HG03565 (cell line): ENCODE measurements around the gene UQCC2.

Experiments
- ATAC-seq: cut with Tn5 transposase; IDR thresholded peaks from one replicate; pipeline ENCODE4 v1.9.1; 2021; ENCODE audit warnings: mild to moderate bottlenecking, moderate library complexity; ENCODE audit not compliant: unreplicated experiment

Gene UQCC2

DNA sequence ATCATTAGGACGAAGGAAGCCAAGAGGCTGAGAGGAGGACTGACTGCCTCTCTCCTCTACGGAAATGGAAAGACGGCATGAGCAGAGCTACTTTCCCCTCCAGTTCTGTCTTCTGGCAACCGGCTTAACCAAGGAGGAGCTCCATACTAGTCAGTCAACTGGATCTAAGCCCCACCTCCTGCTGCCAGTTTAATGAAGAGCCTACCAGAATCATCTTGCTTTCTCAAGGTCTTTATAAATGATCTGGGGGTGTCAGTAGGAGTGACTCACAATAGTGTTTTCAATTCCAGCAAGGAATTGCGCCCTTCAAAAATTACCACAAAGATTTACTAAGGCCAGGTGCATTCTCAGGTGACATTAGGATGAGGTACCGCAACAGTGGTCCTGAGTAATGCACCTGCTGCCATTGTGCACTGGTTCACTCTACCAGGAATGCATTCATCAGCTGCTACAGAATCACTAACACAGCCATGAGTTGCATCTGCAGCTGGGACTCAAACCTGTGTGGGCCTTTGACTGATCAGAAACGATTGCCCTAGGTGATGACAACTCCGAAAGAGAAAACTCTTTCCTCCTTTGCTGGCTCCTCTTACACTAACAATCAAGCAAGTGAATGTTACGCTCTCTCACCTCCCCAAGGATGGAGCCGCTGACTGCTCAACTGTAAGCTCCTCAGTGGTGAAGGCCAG is 2.8 kb downstream of the UQCC2 start:
- ATAC-seq: no peak

DNA sequence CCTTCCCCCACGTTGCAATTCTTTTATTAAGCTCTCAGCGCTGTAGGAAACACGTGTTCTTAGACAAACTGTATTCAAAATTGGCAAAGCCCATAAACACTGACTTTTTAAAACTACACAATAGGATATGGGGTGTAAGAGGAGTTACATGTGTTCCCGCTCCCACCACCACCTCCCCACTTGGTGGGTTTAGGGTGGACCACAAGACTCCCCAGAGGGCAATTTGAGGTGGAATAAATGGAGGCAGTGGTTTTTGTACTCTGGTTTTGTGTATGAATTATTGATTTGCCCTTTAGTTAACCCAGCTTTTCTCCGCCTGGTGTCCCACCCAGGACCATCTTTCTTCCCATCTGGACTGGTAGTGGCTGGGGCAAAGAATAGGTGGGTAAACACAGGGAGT is 3.7 kb downstream of the UQCC2 start:
- no peak for ATAC-seq

DNA sequence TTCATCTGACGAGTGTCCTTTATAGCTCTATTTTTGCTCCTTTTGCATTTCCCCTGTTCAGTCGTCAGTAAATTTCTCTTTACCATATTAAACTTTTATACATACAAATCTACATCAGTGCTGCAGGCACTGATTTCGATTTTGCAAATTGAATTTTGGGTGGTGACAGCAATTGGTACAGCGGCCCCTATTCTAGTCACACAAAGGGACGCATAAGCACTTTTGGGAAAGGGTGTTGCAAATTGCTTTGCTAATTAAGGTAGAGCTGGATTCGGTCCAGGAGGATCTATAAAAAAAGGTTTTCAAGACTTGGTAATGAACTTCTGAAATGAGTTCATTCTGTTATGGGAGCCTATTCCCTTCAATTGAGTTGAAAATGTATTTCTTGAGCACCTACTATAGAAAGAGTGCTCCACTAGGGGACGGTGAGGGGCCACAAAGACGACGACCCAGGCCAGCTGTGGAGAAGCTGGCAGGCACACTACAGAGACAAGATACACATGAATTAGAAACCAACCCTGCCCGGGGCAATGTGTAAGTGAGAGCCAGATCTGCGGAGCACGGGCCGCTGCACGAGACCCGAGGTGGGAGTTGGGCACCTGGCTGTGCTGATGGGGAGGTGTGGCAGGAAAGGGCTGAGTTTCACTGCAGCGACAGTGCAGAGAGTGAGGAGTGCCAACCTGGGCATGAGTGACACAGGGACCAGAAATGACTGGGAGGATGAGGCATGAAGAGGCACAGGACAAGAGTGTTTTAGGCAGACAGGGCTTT is 5.4 kb downstream of the UQCC2 start:
- ATAC-seq: no peak

- ATAC-seq: no peak
Measured at GRCh38 chr6:33705268-33705885, 6.1 kb downstream of the UQCC2 start.

DNA sequence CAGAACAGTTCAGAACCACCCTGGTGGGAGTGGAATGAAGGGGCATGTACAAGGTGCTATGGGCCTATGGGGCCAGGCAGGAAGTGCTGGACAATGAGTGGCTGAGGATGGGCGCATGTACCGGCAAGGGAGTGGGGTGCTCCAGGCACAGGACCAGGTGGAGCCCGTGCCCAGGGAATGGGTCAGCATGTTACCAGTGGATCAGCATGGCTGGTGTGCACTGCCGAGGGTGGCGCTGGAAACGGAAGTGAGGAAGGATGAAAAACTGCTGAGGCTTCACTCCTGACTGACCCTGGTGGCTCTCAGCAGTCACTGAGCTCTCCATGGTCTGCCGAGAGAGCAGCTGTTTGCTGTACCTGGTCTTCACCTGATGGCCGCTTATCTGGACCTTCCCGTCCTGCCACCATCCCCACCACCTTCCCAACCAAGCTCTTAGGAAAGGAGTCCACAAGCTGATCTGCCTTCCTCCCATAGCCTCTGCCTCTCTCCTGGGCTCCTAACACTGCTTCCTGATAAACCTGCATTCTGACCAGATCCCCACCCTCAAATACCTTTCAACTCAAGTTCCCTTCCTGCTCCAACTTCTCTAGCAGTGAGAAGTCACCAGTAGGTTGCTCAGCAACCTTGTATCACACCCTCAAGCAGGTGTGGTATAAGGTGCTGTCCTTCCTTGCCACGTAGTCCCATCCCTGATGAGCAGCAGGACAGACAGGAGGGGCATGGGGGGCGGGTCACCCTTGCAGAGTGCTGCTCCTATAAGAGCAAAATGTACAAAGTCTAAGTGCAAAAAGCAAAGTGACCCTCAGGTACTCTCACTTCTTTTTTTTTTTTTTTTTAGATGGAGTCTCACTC is 7.1 kb downstream of the UQCC2 start:
- ATAC-seq: no peak

GRCh38 chr6:33702345-33702977 is 9.0 kb downstream of the UQCC2 start:
- no peak for ATAC-seq

DNA sequence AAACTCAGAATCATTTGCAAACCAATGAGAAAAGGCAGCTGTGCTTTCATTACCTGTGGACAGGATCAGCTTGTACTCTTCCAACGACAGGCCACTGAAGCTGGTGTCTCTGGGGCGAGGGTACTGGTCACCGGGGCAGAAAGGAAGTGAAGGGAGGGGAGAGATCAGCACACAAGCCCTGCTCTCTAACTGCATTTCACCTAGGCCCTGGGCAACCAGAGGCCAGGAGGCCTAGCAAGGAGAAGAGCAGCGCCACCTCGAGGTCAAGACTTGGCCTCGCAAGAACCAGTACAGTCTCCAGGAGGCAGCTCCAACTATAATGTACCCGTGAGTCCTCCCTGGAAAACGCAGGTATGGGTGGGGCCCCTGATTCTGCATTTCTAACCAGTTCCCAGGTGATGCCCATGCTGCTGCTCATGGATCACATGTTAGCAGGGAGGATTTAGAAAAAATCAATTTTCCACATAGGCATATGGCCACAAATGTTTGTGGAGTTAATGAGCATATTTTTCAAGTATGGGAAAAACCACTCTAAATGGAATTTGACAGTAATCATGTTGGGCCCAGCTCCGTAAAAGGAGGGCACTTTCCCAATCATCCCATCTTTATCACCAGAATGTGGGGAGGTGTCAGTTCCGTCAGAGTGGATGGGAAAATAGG is 11.0 kb downstream of the UQCC2 start:
- ATAC-seq: no peak

DNA sequence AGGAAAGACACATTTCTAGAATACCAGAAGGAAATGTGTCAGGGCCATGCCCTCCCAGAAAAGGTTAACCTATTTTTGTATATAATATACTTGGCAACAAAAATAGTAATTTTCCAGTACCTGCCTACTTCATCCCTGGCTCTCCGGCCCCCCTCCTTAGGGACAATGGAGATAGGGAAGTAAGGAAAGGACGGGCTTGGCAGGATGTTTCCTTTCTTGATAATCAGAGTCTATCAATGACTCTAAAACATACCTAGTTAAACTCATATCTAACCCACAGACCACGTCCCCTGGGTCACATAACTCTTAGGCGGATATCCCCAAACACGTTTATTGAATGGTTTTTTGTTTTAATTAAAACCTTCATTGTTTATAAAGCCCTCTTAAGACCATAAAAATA is 11.8 kb downstream of the UQCC2 start:
- no peak for ATAC-seq

GRCh38 chr6:33699131-33699530 is 12.4 kb downstream of the UQCC2 start:
- no peak for ATAC-seq

- ATAC-seq: no peak
Measured at GRCh38 chr6:33698494-33698893, 13.0 kb downstream of the UQCC2 start.

DNA sequence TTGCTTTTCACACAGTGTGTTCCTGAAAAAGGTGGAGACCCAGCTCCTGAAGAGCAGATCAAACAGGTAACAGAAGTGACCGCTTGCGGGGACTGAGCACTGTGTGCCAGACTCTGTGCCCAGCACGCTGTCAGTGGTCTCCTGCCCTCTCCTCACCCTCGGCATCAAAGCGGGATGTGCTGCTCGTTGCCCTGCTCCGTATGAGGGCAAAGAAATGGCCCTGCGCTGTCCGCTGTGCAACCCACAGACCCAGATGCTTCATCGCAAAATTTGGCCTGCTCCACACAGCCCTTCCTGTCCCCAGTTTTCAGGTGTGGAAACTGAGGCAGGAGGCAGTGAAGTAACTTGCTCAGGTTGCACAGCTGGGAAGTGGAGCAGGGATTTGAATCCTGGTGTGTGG is 13.7 kb downstream of the UQCC2 start:
- ATAC-seq: no peak

GRCh38 chr6:33696548-33697518 is 14.7 kb downstream of the UQCC2 start:
- no peak for ATAC-seq

GRCh38 chr6:33696076-33696475 is 15.4 kb downstream of the UQCC2 start:
- ATAC-seq: no peak

DNA sequence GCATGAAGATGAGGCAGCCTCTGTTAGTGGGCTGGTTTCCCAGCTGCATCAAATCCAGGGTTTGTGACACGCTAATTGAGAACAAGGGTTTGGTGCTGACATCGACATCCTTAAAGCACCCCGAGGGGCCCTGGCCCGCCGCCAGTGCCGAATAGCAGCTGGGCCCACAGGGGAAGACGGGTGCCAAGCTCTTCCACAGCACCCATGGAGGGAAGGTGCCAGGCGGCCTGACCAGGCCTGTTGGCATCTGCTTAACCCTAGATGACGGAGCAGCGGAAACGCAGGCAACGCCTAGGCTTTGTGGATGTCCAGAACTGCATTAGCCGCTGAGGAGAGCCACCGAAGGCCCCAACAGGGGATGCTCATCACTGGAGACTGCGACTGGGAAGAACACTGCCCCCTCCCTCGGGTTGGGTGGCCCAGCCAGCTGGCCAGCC is 16.0 kb downstream of the UQCC2 start:
- no peak for ATAC-seq

- ATAC-seq: no peak
Measured at GRCh38 chr6:33694977-33695376, 16.5 kb downstream of the UQCC2 start.

GRCh38 chr6:33694401-33694931 is 17.0 kb downstream of the UQCC2 start:
- no peak for ATAC-seq

- ATAC-seq: no peak
Measured at GRCh38 chr6:33693186-33694105, 18.1 kb downstream of the UQCC2 start.

DNA sequence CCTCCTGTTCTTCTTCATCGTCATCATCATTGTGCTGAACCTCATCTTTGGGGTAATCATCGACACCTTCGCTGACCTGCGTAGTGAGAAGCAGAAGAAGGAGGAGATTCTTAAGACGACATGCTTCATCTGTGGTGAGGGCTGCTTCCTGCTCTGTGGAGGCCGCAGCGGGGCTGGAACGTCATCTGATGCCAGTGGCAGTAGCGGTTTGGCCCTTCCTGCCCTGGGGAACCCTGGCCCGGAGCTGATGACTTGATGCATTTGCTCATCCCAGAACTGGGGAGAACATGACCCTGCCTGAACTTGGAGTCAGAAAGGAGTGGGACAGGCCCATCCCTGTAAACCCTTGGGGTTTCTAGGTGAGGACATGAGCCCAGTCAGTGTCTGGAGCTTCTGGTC is 18.7 kb downstream of the UQCC2 start:
- ATAC-seq: no peak
